GM21515 (cell line): ENCODE results near the gene PWP2.

Experiments used
- ATAC-seq: cut with Tn5 transposase; IDR thresholded peaks from one replicate; pipeline ENCODE4 v1.9.1; 2021; ENCODE audit not compliant: unreplicated experiment

PWP2 gene

GRCh38 chr21:44107026-44107501 lies at the start of gene PWP2:
Gene PWP2, plus strand, starts transcription at chr21:44107399. Its CDS starts 18 bp downstream, at chr21:44107417.
- peak; percentile 84 for ATAC-seq

- no peak for ATAC-seq
Observed at GRCh38 chr21:44057960-44058651, 49.1 kb upstream of the PWP2 start.

GRCh38 chr21:44058652-44058964 lies 48.6 kb upstream of the PWP2 start:
- ATAC-seq: no peak

- ATAC-seq: no peak
Observed at GRCh38 chr21:44058981-44059380, 48.2 kb upstream of the PWP2 start.

GRCh38 chr21:44059710-44060109 lies 47.5 kb upstream of the PWP2 start:
- no peak for ATAC-seq

- no peak for ATAC-seq
Observed at GRCh38 chr21:44062380-44062779, 44.8 kb upstream of the PWP2 start.

- no peak for ATAC-seq
Observed at GRCh38 chr21:44063151-44063912, 43.9 kb upstream of the PWP2 start.

GRCh38 chr21:44064852-44065403 lies 42.3 kb upstream of the PWP2 start:
- ATAC-seq: no peak

- no peak for ATAC-seq
Observed at GRCh38 chr21:44065428-44065827, 41.8 kb upstream of the PWP2 start.

- no peak for ATAC-seq
Observed at GRCh38 chr21:44066116-44066515, 41.1 kb upstream of the PWP2 start.

- ATAC-seq: no peak
Observed at GRCh38 chr21:44067011-44067839, 40.0 kb upstream of the PWP2 start.

- no peak for ATAC-seq
Observed at GRCh38 chr21:44070391-44070790, 36.8 kb upstream of the PWP2 start.

- ATAC-seq: no peak
Observed at GRCh38 chr21:44071359-44072104, 35.7 kb upstream of the PWP2 start.

GRCh38 chr21:44072111-44072510 lies 35.1 kb upstream of the PWP2 start:
- ATAC-seq: no peak

GRCh38 chr21:44074315-44074958 lies 32.8 kb upstream of the PWP2 start:
- no peak for ATAC-seq

- no peak for ATAC-seq
Observed at GRCh38 chr21:44076316-44076715, 30.9 kb upstream of the PWP2 start.

- no peak for ATAC-seq
Observed at GRCh38 chr21:44078411-44078981, 28.7 kb upstream of the PWP2 start.

GRCh38 chr21:44079446-44079845 lies 27.8 kb upstream of the PWP2 start:
- ATAC-seq: no peak

GRCh38 chr21:44079846-44080245 lies 27.4 kb upstream of the PWP2 start:
- no peak for ATAC-seq
